NCI-H226 (cell line): ENCODE measurements around the gene FYN.

ENCODE experiments used
- DNase-seq: peaks from one replicate; pipeline ENCODE4 v3.0.0-alpha.2; 2015

The FYN gene

DNA sequence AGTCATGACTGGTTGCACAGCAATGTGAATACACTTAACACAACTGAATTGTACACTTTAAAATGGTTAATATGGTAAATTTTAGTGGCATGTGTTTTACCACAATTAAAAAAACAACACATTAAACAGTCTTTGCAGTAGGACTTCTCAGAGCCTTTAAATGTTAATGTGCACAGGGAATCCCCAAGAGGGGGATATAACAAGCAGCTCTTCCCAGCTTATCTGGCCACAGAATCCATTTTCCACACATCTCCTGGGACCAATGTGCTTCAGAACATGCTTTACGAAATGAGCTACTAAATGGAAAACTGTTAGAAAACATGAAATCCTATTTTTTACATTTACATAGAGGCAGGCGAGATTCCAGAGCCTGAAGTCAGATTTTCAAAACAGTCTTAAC is 44.4 kb downstream of the FYN start:
- DNase-seq: no peak

DNA sequence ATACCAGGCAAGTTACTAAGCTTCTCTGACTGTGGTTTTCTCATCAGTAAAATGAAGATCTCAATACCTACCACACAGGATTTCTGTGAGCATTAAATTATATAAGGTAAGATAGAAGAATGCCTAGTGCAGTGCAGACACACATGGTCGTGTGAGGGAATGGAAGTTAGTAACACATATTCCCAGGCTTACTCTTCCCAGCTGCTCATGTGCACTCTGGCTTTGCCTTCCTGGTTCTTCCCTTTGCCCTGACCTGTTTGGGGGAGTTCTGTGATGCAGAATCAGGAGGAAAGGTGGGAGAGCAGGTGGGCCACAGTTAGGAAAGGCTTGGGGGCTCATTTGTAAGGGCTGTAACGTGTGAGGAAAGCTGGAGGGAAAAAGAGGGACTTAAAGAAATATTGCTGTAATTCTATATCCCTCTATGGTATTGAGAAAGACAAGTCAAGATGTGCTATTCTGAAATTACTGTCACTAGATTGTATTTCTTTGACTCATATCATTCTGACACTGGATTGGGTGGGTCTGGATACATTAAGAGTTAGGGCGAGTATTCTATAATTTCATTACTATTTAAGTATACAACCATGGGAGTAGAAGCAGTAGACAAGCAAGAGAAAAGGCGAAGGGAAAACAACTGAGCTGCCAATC is 47.7 kb downstream of the FYN start:
- DNase-seq: no peak

DNA sequence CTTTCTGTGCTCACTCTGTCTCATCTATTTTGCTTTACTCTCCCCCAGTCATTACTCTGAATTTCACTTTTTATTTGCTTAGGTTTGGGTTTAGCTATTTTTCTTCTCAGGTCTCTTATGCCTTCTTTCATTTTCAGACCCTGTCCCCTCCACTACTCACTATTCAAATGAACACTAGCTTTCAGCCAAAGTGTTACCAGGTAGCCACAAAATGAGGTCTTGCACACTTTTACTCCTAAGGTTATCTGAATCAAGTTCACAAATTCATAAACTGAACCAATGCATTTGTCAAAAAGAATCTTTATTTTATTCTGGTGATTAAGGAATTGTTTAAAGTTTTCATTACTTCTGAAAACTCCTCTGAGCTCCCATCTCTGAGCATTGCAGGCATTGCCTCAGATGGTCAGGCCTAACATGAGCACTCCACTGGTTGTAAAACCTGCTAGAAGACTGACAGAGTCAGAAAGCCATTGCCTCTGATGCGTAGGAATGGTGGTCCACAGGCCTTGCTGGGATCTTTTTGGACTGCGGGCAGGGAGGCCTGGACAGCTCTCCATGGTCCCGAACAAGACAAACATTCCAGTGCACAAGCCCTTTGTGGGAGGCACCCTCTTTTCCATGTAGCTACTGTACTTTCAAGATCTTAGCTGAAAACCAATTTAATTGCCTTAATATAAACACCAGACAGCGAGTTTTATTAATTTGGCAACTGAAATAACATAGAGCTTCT is 48.5 kb downstream of the FYN start:
- no peak for DNase-seq

DNA sequence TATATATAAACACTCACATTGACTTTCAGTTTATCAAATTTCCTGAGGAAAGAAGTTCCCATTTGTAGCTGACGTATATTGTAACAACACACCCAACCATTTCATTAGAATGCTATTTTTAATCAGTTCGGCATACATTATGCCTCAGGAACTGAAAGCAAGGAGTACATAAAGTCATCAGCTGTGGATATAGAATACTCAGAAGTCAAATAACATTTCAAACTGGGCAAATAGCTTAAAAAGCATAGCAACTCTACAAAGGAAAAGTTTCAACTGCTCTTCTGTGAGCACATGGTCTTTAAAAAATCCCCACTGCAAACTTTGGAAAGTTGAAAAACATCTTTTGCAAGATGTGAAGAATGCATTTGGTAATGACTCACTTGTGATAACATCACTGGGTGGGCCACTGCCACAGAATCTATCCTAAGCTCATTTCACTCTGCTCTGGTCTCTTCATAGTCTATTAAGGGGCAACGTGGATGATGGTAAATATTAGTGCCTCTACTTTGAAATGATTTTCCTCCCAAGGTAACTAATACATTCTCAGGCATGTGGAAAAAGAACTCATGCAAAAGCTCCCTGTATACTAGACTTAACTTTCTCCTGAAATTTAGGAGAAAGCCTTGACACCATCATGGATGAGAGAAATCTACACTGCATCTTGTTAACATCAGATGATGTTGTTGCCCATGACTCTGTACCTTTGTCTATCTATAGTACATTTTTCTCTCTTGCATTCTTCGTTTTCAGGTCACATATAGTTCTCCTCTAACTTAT is 49.2 kb downstream of the FYN start:
- DNase-seq: peak; percentile 73

GRCh38 chr6:111823012-111823411 is 50.2 kb downstream of the FYN start:
- no peak for DNase-seq

DNA sequence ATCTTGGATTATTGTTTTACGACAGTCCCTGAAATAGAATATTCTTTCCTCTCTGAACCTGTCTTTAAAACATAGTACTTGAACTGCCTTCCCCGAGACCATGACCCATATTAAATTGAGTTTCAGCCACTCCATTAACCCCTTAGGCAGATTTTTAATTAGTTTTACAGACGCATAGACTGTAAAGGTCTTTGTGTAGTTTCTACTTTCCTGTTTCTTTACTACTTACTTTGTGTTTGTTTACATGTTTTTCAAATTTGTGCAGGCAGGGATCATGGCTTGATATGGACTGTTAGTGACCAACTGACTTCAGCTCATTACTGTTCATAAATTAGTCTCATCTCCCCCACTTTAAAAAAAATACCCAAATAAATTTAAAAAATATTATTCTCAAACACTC is 53.8 kb downstream of the FYN start:
- DNase-seq: no peak

DNA sequence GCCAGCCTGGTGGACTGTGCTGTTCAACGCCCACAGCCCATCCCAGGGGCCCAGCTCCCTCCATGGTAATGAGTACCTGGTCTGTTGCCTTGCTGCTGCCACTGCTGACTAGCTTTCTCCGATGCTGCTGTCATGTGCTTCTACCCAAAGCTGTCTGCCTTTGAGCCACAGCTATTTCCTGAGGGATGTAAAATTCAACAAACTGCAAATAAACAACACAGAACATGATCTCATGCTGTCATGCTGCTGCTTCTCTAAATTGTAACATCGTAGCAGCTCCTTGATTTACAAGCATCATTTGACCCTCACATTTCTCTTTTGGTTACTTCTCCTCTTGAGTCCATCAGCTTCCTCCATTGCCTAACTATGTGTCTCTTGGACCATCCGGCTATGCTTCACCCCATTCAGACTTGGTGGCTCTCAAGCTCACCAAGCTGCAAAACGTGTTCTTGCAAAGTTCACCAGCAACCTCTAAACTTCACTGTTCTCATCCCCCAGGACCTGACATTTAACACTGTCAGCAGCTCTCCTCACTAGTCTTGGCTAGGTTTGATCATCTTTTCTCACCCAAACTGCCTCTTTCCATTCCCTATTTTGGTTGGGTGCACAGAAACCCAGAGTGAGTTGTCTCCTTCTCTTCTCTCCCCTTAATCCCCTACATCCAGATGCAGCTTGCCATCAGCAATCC is 54.6 kb downstream of the FYN start:
- DNase-seq: no peak

DNA sequence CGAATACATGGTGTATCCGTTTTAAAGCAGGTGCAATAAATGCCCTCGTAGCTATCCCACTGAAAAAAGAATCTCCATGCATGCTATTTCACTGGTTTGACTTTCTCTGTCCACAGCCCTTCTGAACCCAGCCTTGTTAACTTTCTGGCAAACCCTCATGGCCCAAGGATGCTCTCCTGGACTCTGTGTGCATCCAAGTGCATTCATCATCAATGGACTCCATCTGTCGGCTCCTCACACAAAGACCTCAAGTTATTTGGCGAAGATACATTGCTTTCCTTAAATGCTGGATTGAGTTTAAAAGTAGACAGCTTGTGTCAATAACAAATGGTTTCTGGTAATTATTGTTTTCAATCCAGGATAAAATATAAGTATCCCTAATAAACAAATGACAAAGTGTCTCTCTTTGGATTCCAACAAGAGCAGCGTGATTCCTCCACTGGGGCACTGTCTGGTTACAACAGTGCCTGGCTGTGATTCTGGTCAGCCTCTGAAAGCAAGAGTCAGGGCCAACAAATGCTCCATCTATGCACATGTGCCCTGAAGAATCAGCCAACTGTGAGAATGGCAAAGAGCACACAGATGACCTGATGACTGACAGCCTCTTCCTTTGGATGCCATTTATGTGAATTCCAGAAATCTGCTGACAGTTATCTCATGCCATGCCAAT is 55.7 kb downstream of the FYN start:
- no peak for DNase-seq

DNA sequence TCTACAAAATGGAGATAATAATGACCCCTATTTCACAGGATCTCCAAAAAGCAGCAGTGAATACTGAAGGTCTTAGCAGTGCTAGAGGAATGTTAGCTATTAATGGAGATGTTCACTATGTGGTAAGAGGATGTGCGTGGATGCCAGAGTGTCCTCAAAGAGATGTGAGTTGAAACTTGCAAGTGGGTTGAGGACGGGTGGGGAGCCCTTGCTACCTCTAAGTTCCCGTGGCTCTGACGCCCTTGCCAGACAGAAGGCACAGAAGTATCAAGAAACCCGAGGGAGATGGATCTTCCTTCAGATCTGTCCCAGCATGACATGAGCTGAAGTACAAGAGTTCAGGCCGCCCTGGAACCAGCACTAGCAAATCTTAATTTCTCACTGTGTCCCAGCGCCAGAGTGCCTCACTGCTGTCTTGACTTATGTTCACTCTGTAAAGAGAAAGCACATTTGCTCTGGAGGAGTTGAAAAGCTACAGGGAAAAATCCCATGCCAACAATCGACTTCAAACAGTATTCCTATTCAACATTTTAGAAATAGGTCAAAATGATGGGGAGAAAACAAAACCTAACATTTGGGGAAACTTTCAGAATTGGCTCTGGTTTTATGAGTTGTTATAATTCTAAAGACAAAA is 59.5 kb downstream of the FYN start:
- no peak for DNase-seq

GRCh38 chr6:111813237-111813636 is 60.0 kb downstream of the FYN start:
- peak; percentile 78 for DNase-seq

- DNase-seq: peak; percentile 90
These were observed 60.9 kb downstream of the FYN start for GRCh38 chr6:111812060-111813038.

DNA sequence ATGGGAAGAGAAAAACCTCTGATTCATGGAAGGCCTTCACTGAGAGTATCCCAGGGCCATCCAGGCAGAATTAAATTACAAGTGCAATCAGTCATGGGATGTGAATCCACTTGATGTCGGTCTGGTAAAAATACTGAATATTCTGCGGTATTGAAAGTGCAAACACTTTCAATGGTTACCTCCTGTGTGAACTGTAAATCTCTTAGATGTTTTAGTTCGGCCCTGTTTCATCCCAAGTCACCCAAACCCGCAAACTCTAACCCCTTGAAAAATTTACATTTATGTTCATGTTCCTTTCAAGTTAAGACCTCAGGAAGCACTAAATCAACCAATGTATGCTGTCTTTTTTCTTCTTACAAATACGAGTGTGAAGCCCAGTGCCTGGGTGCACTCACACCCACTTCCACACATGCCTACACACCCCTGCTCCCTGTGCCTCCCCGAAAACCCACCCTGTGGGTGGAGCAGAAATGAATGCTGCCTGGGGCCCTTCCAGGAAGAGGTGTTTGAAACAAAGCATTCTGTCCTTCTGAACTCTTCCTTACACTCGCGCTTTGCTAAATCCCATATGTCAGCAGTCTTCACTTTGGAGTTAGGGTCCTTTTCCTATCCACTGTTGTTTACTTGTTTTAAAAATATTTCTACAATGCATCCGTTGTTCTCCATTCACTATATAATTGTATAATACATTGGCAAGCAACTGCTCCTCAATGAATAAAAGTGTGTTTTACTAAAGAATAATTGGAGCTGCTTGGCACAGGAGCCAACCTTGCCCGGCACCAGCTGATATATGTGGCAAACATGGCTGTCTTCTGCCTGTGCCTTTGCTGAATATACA is 62.7 kb downstream of the FYN start:
- DNase-seq: no peak

- DNase-seq: no peak
These were observed 63.5 kb downstream of the FYN start for GRCh38 chr6:111809766-111810165.

- peak; percentile 19 for DNase-seq
These were observed 64.0 kb downstream of the FYN start for GRCh38 chr6:111809264-111809663.

GRCh38 chr6:111808493-111808892 is 64.8 kb downstream of the FYN start:
- no peak for DNase-seq

DNA sequence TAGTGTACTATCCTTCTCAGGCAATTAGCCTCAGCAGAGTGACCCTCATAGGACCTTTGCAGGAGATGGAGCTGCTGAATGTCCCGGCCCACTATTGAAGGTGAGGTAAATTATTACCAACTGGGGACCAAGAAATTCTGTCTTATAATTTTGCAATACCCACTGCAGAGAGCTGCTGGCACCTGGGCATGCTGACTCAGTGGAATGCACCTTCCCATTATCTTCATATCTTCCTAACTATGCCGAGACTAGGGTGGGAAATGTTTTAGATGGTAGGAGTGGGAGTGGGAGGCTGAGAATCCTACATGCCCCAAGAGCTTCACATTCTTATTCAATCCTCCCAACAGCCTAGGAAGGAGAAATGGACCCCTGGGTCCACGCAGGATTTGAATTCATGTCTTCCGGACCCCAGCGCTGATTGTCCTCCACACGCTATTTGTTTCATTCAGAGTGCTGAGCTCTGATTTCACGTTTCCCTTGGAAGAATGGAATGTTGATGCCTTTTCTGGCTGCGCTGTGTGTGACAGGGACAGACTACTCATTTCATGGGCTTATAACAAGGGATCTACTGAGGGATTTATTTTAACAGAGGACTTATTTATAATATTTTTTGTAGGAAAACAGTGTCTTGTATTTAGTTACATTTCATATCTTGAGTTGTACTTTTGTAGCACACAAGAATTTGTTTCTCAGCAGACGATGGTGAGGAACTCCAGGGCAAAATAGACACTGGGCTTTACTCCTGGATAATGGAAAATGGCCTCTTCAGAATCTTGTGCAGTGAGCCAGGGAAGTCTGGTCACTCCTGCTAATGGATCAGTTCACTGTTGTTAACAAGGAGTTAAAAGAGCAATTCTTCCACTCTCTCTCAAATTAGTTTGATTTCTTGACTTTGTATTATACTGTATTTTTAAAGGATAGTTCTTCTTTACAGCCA is 66.4 kb downstream of the FYN start:
- peak; percentile 72 for DNase-seq

- DNase-seq: no peak
These were observed 67.1 kb downstream of the FYN start for GRCh38 chr6:111806165-111806547.

DNA sequence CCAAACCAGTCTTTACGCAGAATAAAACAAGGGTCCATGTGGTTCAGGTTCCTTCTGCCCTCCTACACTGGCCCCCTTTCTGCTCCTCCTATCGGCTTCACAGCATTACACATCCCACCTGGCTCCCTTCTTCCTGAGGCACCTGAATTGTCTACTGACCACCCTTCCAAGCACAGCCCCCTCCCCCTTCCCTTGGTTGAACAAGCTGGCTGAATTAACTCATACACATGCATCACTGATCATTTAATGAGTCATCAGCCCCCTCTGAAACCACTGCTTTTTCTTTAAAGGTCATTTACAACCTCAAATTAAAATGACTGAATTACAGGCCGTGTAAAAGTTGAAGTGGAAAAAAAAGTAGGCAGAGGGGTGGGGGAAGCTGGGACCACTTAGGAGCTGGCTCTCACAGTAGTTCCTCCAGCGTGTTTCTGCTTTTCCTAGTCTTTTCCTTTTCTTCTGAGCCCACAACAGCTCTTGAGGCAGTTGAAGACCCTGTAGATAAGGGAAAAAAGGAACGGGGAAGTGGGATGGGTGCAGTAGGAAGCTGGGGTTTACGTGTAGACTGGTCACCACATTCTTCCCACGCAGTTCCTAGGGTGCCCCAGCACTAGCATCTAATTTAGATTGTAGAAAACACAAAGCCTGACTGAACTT is 67.6 kb downstream of the FYN start:
- DNase-seq: peak; percentile 57
